HCEC 1CT (cell line): ENCODE measurements around the gene MAP4K2.
"Not testable (repeated sequence)": the region's sequence is repeated elsewhere in the genome, so short reads cannot be mapped to it uniquely, and the experiment has no call there.

Source experiments
- DNase-seq: peaks from one replicate; pipeline ENCODE4 v3.0.0-alpha.2; 2017

The MAP4K2 gene

DNA sequence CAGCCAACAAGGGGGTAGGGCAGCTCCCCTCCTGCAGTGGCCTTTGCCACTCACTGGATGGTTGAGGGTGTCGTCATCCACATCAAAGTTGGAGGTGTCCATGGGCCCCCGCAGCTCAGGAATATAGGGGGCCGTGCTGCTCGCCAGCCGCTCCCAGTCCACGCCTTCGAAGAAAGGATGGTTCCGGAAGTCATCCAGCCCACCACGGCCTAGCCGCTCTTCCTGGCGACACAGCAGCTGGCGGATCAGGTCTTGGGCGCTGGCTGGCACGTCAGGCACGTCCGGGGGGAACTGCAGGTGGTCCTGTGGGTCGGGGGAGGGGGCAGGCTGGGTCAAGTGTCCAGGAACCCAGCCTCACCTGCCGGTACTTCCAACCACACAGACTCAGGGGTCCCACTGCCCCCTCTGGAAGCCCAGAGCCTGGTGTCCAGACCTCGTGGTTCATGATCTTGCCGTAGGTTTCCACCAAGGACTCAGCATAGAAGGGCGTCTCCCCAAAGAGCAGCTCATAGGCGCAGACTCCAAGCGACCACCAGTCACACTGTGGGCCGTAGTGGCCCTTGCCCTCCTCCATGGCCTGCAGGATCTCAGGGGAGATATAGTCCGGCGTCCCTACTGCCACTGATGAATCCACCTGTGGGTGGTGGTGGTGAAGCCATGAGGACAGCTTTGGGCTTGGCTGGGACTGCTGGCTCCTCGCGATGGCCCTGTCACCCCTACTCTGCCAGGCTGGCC lies 35.8 kb upstream of the MAP4K2 start:
- DNase-seq = no peak

DNA sequence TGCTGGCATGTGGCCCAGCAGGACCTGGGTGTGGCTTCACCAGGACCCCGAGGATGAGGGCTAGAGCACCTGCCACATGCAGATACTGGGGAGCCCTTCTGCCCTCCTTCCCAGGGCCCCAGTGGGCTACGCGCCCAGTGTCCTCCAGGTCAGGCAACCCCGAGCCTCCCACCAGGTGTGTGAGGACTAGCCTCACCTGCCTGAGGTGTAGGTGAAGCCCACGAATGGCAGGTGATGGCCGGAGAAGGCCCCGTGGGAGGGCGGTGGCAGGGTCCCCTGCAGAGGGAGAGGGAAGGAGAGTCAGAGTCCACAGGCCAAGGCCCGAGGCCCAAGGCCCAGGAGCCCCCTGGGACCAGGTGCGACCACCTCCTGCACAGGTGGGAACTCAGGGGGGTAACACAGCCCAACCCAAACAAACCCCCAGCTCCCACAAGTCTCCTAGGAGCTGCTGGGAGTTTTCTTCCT lies 34.9 kb upstream of the MAP4K2 start:
- DNase-seq = no peak

DNA sequence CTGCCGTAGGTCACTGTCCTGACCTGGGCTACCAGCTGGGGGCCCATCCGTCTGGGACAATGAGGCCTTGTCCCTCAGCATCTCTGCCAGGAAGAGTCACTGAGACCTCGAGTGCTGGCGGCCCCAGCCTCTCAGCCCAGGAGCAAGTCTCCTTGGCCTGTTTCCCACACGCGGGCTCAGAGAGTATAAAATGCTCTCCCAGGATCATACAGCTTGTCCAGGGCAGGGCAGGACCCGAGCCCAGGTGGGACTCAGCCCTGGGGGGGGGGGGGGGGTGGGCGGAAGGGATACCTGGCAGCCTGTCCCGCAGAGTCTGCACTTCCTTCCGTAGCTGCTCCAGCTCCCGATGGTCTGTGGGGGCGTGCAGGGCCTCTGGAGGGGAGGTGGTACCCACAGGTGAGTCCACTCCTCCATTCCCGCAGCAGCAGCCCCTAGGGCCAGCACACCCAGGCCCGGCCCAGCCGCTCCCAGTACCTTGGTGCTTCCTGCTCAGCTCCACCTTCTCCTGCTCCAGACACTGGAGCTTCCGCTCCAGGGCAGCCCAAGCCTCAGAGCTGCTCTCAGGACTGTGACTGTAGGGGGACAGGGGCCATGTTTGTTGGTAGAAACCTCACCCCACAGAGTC lies 33.5 kb upstream of the MAP4K2 start:
- DNase-seq = no peak

DNA sequence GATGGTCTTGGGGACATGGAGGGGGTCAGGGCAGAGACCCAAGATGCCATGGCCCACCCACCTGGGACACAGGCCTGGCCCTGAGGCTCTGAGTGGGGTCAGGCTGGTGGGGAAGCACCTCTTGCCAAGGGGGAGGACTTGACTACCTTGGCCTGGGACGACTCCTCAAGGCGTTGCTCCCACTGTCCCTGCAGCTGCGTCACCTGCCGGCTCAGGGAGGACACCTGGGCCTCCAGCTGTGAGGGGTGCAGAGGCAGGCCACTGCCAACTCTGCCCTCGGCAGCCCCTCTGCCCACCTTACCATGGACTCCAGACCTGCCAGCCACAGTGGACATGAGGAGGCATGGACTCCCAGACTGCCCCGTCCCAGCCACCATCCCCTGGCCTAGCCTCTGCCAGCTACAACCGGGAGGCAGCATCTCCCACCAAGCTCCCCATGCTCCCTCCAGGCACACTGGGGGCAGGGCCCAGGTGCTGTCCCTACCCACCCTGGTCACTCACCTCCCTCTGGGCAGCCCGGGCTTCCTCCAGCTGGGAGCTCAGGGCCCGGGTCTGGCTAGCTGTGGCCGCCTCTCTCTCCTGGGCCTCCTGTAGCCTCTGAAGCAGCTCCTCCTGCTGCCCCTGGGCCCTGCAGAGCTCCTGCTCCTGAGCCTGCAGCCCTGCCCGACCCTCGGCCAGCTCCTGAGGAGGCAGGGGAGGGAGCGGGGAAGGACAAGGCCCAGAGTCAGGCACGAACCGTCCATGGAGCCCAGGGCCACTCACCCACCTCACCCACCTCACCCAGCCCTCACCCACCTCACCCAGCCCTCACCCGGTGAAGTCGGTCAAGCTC lies 32.8 kb upstream of the MAP4K2 start:
- DNase-seq = no peak

DNA sequence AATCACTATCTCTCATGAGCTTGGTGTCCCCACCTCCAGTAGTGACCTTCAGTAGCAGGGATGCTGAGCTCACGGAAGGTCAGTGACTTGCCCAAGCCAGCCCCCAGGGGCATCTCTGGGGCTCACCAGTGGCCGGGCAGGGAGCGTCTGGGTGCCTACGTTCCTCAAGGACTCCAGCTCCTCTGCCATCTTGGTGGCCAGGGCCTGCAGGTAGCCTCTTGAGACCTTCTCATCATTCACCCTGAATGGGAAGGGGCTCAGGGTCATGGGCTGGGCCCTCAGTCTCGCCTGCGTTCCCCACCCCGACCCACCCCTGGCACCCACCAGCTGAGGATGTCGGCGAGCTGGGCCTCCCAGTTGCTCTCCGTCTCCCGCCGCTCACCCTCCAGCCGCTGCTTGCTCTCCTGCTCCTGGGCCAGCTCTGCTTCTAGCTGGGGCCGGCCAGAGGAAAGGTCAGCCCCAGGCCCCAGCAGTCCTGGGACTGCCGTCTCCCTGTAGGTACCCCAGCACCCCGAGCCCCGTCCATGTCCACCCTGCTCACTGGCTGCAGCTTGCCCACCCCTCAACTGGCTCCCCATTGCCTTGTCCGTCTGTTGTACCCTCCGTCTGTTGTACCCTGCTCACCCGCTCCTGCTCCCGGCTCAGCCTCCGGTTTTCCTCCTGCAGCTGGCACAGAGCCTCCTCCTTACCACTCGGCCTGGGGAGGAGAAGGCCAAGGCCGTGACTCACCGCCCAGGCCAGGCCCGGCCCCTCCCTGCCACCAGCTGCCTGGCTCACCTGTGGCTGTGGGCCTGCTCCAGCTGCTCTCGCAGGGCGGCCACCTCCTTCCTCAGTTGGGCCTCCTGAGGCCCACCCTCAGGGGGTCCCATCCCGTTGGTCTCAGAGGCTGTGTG lies 32.0 kb upstream of the MAP4K2 start:
- DNase-seq = no peak

DNA sequence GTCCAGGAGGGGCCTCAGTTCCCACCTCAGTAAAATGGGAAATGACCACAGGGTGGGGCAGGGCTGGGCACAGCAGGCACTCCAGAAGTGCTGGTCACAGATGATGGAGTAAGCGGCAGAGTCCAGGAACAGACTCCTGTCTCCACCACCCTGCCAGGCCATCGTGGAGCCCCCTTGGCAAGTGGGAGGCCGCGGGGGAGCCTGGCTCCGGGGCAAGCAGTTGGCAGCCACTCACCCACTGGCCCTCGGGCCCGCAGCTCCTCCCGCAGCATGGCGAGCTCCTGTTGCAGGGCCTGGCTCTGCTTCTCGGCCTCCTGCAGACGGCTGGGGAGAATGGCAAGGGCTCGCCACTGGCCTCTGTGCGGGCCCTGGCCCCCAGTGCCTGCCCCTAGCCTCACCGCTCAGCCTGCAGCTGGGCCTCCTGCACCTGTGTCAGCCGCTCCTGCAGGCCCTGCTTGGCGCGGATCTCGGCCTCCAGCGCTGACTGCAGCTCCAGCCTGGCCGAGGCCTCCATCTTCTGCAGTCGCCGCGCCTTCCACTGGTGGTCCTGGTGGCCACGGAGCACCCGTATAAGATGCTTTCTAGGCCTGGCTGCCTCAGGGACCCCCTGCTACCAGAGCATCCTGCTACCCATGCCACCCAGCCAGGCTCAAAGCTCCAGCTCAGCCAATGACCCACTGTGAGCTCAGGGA lies 31.2 kb upstream of the MAP4K2 start:
- no peak for DNase-seq

DNA sequence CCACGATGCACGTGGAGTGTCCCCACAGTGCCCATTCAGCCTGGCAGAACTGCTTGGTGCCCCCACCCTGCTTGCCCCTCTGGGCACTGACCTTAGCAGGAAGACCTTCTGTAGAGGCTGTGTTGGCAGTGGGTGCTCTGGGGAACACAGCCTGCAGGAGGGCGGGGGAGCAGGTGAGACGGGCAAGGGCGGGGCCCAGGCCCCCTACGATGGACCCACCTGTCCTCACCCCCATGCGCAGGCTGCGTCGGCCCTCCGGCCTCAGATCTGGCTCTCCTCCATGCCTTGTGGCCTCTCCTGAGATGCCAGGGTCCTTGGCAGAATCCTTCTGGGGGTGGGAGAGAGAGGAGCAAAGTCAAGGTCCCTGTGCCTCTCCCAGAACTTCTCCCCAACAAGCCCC lies 30.5 kb upstream of the MAP4K2 start:
- DNase-seq = no peak

DNA sequence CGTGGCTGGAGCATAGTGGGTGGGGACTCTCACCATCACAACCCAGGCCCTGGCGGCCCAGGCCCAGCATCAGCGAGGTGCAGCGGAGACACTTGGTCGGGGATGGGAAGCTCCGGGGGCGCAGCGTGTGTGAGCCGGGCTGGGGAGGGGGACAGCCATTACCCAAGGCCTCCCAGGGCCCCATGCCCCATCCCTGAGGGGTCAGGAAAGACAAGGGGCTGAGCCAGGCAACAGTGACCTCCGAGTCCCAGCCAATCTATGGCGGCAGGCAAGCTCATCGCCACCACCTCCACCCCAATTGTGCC lies 30.1 kb upstream of the MAP4K2 start:
- no peak for DNase-seq

DNA sequence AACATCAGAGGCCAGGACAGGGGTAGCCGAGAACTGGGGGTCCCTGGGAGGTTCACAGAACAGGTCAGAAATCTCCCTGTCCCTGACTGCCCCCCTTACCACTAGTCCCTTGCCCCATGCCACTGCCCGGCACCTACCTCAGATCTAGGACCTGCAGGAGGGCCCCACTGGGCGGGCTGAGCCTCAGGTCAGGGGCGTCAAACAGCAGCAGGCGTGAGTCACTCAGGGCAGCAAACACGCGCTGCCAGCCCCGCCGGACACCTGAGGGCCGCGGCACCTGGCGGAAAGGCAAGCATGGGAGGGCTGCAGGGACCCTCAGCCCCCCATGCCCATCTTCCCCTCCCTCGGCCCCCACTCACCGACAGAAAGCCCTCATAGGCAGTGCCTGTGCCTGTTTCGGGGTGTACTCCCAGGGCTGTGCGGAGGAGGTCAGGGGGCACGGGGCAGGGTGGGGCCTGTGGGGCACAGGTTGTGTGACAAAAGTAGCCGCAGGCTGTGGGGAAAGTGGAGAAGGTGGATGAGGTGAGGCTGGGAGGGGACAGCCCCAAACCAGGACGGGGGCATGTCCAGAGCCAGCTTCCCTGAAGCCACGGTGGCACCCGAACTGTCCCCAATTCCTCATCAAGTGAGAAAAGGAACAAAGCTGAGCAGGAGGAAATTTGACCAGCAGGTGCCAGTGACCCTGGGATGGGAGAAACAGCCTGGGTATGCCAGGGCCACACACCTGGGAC lies 29.6 kb upstream of the MAP4K2 start:
- no peak for DNase-seq

DNA sequence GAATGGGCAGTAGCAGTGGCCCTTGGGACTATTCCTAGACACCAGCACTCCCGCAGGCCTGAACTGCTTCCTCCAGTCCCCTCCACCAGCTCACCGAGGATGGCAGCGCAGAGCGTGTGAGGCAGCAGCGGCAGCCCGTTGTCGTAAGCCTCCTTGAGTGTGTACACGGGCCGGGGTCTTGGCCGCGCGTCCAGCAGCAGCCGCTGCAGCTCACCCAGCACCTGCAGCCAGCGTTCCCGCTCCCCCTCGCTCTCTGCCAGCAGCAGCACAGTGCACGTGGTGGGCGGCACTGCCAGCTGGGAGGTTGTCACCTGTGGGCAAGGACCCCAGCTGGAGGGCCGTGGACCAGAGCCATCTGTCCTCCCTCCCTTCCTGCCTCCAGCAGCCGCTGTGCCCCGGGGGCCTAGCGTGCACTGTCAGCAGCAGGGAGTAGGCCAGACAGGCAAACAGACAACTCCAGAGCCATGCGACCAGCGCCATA lies 28.4 kb upstream of the MAP4K2 start:
- DNase-seq = no peak

DNA sequence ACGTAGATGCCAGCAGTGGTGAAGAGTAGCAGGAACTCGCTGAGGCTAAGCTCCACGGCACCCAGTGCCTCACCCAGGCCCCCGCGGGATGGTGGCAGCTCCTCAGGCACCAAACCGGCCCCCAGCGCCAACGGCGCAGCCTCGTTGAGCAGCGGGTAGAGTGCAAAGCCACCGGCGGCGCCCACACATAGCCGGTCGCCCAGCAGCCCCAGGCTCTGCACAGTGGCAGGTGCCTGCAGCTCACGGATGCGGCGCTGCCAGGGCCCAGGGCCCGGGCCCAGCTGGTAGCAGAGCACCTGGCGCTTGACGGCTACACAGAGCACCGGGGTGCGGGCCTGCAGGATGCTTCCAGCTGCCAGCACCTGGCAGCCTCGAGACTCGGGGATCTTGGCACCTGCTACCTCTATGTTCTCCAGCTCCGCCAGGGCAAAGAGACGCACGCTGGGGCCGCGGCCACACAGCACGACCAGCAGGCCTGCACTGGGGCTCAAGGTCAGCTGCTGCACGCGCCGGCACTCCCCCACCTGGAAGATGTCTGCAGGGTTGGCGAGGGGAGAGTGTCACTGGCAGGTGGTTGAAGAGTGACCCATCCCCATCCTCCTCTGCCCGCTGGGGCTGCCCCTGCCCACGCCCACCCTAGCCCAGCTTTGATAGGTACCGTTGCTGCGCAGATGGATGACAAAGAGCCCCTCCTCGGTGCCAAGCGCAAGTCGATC lies 26.7 kb upstream of the MAP4K2 start:
- DNase-seq = no peak

DNA sequence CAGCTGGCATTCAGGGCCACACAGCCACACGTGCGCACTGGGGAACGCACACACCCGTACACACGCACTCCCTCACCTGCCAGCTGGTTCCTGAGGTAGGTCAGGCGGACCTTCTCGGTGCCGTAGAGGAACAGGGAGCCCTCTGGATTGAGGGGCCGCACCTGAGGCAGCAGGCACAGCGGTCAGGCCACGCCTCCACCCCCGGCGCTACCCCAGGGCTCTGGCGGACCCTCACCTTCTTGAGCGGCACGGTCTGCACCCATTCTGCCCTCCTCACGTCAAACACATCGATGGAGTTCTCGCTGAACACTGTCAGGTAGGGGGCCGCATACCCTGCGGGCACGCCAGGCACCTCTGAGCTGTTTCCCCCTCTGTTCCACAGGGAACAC lies 24.4 kb upstream of the MAP4K2 start:
- DNase-seq = no peak

DNA sequence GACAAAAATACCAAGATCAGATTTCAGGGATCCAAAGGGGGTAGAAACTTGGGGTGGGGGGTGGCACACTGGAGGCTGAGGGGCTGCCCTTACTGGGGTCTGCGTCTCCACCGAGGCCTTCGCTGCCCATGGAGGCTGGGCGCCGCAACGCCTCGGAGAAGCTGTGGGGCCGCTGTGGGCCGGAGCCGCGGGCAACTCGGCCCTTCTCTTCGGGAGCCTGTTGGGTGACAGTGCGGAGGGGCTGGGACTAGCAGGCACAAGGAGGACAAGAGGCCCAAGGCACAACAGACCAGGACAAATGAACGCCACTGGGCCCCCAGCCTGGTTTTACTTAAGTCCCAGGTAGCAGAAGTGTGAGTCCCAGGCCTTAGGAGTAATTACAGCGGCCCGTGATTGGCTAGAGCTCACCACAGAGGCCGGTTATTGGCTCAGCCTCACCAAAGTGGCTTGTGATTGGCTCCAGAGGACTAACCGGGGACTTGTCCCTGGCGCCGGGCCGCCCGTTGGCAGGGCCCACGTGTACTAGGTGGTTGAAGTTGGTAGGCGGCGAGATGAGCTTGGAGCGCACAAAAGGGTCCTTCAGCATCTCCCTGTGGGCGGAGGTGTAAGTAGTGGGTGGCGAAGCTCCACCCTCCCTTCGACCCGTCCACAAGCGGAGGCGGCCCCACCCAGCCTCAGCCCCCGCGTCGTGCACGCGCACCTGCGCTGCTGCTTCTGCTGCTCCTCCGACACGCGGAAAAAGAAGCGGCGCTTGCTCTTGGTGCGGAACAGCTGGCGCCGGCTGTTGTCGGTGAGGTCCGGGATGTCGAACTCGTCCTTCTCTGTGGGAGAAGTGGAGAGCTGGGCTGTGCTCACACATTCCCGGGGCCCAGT lies 23.8 kb upstream of the MAP4K2 start:
- no peak for DNase-seq

DNA sequence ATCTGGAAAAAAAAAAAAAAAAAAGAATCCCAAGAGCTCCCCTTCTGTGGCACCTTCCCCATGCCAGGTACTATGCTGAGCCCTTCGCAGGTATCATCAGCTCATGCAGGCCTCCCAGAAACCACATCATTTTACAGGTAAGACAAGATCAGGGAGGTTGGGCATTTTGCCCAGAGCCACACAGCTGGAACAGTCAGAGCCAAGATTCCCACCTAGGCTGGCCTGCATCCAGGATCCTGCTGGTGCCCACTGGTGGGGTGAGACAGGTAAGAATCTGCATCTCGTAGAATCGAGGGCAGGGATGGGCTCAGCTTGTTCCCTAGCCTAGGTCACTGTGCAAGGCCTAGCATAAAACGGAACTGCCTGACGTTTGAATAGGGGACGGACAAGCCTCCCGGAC lies 23.0 kb upstream of the MAP4K2 start:
- no peak for DNase-seq

DNA sequence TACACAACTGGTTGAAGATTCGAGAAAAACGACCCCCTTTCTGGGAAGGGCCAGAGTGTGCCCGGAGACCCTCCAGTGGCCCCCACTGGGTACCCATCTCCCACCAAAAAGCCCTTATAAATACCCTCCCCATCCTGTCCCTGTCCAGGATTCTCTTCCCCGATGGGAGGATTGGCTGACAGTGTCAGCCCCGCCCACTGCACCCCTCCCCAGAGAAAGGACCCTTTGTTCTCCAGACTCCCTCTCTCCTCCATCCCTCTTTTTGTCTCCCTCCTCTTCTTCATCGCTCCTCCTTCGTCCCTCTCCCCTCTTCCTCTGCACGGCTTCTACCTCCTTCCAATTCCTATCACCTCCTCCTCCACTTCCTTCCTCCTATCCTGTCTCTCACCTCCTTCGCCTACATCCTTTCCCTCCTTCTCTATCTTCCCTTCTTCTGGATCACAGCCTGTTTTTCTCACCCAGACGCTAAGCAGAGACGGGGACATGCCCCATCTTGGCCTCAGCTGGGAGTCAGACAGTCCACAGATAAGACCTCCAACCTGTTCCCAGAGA lies 20.6 kb upstream of the MAP4K2 start:
- DNase-seq = no peak

DNA sequence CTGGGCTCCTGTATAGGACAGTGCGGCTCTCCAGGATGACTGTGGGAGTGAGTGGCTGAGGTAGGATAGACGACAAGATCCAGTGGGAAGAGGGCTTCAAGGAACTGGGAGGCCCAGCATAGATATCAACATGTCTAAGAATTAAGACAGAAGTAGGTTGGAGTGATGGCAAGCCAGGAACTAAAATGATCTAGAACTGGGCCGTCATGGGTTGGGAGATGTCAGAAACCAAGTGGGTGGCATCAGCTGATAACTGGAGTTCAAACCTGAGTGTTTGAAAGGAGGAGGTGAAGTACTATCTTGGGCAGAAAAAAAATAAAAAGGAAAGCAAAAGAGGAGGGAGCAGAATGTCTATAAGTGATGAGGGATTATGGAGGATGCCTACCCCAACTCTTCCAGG lies 14.5 kb upstream of the MAP4K2 start:
- DNase-seq = no peak

DNA sequence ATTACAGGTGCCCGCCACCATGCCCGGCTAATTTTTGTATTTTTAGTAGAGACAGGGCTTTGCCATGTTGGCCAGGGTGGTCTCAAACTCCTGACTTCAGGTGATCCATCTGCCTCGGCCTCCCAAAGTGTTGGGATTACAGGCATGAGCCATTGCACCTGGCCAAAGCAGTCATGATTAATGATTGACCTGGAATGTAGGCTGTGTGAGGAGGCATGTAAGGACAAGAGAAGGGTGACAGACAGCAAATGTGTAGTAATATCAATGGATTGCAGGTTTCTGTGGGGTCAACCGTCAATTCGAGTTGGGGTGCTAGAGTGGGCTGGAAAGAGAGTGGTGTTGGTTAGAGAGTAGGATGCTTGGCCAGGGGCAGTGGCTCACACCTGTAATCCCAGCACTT lies 12.4 kb upstream of the MAP4K2 start:
- DNase-seq = not testable (repeated sequence)

DNA sequence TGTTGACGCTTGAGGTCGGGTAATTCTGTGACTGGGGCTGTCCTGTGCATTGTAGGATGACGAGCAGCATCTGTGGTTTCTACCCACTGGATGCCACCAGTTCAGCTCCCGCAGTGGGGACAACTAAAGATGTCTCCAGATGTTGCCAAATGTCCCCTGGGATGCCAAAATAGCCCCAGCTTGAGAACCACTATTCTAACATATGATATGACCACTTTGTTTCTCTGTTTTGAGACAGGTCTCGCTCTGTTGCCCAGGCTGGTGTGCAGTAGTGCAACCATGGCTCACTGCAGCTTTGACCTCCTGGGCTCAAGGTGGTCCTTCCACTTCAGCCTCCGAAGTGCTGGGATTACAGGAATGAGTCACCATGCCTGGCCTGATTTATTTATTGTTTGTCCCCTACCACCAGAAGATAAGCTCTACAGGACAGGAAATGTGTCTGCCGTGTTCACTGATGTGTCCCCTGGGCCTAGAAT lies 11.7 kb upstream of the MAP4K2 start:
- no peak for DNase-seq

DNA sequence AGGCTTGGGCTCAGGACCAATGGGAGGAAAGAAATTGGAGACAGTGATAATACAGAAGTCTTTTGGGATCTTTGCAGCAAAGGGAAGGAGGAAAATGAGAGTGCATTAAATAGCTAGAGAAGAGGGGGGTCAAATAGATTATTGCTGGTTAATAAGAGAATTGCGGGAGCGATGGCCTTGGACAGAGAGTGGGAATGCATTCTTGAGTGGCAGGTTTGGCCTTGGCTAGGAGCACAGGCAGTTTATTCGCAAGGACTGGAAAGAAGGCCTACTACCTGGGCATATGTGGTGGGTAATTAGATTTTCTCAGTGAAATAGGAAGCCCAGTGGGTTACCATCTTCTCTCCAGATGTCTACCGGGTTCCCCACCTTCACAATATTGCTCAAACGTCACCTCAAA lies 10.8 kb upstream of the MAP4K2 start:
- DNase-seq = no peak
